D341Med (cell line): ENCODE results near the gene RAB11FIP2.

Source experiments
- DNase-seq: peaks from one replicate; pipeline ENCODE4 v3.0.0; 2012; ENCODE audit warnings: low spot score

RAB11FIP2 gene

DNA sequence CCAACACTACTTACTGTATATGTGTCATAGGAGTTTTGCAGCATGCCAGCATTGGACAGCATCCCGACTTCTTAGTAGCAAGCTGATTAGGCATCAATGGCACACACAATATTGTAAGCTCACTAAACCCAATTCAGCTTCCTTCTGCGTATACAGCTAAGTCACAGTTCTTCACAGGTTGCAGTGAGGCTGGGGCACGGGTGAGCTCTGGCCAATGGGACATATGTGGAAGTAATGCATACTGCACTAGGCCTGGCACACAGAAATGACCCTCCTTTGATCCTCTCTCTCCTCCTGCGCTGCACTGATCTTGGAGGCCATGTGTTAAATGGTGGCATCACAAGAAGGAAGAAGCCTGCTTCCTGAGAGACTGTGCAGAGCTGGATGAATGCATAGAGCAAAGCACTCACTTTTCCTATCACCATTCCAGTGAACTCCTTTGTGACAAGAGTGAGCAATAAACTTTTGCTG is 11.9 kb downstream of the RAB11FIP2 start:
- DNase-seq, result no peak

DNA sequence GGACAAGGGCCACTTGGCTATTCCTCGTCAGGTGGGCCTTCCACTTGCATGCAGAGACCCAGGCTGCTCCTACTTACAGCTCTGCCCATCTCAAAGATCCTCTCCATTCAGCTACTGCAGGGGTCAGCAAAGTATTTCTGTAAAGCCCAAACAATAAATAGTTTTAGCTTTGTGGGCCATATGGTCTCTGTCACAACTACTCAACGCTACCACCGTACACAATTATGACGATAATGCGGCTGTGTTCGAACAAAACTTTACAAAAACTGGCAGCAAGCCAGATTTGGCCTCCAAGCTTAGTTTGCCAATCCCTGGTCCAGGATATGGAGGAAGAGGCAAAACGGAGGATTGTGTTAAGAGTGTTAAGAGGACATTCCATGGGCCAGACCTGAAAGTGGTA is 12.8 kb downstream of the RAB11FIP2 start:
- DNase-seq, result no peak

DNA sequence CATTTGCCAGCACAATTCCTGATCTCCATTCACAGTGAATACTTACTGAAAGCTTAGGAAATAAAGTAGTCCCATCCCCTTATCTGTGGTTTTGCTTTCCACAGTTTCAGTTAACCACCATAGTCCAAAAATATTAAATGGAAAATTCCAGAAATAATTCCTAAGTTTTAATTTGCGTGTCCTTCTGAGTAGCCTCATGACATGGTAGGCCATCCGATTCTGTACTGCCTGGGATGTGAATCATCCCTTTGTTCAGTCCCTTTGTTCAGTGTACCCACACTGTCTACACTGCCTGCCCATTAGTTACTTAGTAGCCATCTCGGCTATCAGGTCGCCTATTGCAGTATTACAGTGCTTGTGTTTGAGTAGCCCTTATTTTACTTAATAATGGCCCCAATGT is 14.2 kb downstream of the RAB11FIP2 start:
- no peak for DNase-seq

DNA sequence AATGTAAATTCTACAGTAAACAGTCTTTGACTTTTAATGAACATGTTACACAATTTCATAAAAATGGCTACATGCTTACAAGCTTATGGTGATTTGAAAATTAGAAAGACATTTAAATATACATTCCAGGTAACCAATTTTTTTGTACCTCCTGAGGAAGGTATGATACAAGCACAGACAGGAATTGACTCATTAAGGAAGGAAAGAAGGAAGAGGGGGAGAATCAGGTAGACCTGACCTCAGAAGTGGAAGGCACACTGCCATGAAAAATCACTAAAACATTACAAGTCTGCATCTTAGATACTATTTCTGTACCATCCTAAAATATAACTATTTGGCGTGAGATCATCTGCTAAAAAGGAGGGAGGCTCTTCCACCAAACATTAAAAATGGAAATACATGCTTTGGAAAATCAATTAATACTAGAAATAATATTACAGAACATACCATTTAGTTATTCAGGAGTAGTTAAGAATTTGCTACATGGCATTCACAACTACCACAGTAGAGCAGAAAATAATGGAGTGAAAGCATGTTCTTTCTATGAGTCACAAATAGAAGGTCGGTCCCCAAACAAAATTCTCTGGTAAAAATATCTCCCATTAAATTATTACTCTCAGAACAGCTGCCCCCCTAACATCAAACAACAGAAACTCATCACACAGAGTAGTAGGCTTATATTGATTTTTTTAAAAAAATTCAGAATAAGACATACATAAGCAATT is 15.2 kb downstream of the RAB11FIP2 start:
- no peak for DNase-seq

DNA sequence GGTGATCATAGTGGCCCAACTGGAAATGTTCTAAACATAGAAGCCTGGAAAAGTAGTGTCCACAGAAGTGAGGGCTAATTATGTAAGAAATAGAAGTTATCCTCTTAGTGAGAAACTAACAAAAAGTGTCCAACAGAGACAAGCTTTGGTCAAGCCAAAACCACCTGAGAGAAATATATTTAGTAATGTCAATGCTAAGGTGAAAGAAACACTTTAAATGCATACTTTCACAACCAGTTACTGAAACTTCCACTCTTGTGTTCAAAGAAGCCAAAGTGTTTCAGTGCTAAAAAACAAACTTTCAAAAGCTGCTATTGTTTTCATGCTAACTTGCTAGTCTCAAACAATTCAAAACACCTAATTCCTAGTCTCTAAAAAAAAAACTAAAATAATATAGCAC is 18.1 kb downstream of the RAB11FIP2 start:
- DNase-seq, result no peak

DNA sequence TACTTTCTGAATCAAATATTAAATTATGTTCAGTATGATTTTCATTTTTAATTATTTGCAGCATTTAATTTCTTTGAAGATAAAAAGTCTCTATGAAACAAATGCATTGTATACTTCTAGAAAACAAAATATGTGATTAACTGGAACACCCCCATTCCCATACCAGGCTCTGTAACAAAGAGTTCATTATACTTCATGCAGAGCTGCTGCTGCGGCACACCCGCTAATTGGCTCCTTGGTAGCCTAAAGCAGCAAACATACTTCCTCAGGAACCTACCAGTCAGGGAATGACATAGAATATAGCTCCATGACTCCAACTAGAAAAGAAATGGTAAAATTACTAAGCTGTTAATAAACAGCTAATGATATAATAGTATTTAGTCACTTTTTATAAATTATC is 19.3 kb downstream of the RAB11FIP2 start:
- DNase-seq, result no peak

DNA sequence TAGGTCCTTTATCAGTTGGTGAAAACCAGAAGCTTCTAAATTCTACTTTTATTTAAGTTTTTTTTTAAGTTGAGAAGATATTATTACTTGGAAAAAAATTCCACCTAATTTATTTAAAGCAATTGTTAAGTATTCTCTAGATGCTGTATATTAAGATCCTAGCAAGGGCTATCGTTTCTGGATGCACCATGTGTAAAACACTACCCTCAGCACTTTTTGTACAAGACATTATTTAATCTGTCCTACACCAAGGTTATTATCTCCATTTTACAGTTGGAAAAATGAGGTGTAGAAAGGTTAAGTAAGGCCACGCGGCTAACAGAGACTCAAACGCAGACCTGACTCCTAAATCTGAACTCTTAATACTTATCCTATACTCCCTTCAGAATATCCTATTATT is 19.8 kb downstream of the RAB11FIP2 start:
- no peak for DNase-seq

DNA sequence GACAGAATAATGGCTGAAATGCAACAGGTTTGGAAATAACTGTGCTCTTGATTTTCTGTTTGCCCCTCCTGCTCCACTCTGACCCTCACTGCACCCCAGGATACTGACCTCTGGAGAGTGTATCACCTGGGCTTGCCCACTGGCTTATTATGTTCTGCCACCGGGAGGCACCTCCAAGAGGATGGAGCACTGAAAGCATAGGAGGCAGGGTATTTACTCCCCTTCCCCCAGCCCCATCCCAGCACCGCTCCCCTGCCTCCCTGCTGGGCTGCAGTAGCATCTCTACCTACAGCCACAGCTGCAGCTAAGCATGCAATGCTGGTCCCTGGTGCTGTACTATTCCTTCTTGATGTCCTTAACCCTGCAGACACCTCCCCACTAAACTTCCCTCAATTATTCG is 26.4 kb downstream of the RAB11FIP2 start:
- no peak for DNase-seq

DNA sequence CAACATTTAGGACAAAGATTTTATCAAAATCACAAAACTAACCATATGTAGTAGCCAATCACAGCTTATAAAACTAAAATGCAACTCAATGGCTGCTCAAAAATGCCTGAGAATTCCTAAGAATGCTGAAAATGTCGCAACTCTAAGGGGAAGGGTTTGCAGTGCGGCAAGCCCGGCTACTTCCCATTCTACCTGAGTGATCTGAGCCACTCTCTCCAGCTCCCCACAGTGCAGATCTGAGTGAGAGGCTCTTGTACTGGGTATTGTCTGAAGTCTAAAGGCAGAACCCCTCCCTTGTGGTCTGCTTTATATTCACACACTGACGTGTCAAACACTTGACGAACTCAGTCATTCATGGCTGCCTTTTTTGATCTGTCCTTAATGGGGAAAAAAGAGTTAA is 28.9 kb downstream of the RAB11FIP2 start:
- DNase-seq, result no peak

DNA sequence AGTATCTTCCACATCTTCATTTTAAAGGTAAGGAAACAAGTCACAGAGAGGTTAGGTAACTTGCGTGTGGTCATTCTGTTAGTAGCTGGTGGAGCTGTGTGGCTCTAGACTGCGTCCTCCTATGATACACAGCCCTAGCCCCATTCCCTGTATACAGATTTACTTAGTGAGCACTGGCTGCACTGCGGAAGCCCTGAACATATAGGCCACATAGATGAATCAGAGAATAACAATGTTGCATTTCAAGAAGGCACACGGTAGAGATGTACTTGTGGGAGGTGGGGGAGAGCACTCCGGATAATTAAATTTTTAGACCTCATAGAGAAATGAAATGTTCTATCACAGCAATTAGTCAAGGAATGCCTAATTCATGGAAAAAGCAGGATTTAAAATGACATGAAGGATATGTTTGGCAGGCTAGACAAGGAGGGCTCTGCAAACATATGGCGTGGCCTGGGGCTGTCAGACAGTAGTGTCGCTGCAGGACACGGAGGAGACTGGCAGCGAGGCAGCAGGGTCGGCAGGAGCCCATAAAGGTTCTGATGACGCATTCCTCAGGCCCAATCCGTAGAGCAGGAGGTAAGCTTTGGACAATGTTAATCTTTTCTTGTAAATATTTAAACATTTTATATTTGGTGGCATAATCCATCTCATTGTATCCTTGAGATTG is 29.5 kb downstream of the RAB11FIP2 start:
- no peak for DNase-seq

DNA sequence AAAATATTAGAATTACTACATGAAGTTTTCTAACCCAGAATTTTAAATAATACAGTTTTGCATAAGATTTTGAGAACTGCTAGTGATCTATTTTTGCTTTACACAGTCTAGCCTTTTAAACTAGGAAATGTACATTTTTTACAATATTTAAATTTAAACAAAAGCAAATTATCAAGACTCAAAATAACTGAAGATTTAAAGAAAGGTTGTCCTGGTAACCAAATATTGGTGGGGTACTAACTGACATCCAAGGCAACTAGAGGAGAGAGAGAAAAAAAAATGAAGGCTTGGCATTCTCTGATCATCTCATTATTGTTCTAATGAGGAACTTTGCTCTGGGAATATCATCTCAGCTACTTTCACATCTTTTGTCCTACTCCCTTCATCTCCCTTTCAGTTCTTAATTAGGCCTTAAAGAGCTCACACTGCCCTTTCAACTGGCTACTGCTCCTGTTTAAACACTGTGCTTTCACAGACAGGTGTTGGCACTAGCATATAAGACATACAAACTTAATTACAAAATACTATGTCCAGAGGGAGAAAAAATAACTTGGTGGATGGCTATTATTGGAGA is 33.7 kb downstream of the RAB11FIP2 start:
- no peak for DNase-seq

DNA sequence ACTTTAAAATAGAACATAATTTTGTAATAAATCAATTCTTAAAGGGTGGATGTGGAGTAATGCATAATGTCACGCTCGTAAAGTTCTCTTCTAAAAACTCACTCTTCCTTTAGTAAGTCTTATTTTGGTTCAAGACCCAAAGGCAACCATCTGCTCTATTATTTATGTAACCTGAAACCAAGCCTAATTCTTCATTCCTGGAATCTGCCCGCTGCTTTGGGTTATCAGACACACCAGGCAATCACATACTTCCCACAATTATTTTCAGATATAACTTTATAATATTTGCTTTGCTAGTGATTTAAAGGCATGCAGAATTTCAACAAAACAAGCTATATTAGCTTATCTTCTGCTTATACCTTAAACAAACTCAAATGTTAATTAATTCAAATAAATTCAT is 39.0 kb downstream of the RAB11FIP2 start:
- no peak for DNase-seq

DNA sequence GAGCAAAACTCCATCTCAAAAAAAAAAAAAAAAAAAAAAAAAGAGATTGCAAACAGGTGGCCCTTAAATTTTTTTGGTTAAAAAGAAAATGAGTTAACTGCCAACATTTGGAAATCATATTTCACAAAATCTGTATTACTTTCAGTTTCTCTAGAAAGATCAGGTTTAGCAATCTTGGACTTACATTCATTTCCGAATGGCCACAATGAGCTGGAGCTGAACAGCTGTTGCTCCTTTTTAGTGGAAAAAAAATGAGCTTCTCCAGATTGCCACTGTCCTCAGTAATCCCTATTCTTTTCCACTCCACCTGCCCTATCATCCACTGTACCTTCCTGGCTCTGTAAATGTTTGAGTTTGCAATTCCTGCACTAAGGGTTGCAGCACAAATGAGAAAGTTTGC is 43.6 kb downstream of the RAB11FIP2 start:
- no peak for DNase-seq

DNA sequence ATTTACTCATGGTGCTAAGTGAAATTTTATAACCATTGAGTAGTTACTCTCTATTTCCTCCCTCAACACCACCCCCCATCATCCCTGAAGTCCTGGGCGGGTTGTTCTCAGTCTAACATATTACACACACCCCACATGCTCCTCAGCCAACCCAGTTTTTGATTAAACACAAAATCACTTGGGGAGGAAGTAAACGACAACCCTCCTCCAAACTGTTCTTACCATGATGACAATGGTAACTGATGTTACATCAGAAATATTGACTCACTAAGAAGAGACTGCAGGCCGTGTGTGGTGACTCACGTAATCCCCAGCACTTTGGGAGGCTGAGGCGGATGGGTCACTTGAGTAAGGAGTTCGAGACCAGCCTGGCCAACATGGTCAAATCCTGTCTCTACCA is 44.2 kb downstream of the RAB11FIP2 start:
- no peak for DNase-seq

DNA sequence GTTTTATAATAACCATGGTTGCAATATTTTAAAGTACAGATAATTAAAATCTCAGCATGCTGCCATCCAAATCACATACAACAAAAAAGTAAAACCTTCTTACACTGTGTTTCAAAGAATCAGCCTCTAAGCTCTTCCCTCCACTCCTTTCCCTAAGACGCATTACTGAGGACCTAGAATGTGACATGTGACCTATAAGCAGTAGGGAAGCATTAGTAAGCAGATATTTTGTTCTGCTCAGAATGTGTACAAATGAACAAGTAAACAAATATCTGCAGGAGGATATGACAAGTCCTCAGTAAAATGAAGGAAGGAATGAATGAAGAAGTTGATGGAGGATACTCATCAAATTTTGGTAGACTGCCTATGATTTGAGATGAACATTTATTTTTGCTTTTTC is 49.1 kb downstream of the RAB11FIP2 start:
- DNase-seq, result no peak

DNA sequence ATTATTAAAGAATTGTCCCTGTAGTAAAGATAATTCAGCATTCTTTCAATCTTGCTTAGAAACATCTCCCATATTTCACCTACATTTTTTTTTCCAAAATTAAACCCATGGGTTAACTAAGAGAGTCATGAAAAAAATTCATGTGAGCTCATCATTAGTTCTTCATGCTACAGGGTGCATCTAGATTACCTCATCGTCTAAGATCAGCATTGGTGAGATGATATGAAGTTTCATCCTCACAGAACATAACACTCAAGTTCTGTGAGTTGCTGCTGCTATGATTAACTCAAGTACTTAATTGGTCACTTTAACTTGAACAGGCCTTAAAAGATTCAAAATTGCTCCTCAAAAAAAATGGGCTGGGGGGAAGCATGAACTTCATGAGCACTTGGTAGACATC is 50.0 kb downstream of the RAB11FIP2 start:
- no peak for DNase-seq

DNA sequence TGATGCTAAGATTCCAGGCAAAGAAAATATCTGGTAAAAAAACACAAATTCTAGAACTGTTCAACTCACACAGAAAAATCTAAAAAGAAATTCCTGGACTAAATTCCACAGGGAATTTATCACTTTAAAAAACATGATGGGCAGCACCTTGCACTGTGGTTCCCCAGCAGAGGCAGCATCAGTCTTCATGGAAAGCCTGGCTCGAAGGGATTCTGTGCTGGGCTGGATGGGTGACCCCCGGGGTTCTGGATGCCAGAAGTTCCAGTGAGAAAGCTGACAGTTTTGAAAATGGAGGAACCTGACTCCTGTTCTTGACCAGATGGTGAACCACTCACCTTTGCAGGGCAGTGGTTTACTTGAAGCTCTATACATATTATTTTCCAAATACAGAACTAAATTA is 52.0 kb downstream of the RAB11FIP2 start:
- no peak for DNase-seq

DNA sequence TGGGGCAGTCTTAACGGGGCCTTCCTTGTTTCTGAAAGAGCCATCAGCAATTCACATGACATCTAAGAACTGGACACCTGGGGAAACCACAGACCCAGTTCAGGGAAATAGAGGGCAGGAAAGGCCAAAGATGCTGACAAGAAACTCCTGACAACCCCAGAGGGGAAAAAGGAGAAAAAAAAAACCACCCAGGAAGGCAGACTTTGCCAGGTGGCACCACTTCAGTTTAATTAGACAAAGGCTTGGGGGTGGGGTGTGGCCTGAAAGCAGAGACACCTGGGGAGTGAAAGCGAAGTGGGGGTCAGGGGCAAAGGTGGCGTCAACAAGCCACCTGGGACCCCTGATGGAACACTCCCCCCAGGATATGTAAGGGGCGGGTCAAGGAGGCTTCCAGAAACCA is 53.6 kb downstream of the RAB11FIP2 start:
- no peak for DNase-seq

DNA sequence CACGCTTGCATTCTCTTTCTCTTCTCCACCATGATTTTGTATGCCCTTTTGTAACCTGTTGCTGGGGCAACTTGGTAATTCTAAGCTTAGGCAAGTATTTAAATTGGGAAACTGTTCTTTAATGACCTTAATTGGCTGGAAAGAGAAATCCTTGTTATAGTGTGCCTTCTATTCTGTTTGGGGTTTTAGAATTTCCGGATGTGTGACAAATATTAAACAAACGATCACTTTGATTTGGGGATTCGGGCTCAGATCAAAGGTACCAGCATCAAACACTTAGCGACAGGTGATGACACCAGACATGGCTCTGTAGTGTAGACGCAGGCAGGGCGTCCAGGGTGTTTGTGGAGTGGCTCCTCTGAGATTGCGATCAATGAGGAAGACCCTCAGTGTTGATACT is 55.0 kb downstream of the RAB11FIP2 start:
- DNase-seq, result no peak

DNA sequence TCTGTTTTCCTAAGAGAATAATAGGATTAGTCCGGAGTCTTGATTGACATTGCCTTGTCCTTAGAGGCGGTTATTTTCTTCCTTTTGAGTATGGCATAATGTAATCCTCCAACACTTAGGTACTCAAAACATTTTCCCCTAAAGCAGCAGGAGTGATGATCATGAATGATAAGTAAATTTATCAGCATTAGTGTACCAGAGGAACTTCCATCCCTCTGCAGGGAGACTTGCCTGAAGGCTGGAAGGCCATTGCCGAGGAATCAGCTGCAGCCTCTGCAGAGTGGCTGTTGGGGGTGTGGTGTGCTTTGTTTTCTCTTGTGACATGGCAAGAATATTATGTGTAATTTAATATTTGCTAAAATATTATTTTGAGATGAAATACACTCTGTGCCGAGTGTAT is 56.8 kb downstream of the RAB11FIP2 start:
- DNase-seq, result no peak

DNA sequence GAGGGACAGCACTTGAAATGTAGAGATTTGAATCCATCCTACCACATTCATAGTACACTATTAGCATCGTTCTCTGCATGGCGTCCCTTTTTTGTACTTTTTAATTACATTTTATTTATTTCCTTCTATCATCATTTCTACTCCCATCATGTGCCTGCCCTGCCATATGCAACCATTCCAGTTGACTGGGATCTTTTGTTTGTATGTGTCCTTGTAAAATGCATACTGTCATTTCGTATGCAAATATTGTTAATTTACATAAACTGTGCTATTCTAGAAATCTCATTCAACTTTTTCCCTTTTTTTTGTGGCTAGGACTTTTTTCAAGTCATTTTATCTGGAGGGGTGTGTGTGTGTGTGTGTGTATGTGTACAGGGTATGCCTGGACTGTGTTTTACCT is 57.9 kb downstream of the RAB11FIP2 start:
- no peak for DNase-seq

DNA sequence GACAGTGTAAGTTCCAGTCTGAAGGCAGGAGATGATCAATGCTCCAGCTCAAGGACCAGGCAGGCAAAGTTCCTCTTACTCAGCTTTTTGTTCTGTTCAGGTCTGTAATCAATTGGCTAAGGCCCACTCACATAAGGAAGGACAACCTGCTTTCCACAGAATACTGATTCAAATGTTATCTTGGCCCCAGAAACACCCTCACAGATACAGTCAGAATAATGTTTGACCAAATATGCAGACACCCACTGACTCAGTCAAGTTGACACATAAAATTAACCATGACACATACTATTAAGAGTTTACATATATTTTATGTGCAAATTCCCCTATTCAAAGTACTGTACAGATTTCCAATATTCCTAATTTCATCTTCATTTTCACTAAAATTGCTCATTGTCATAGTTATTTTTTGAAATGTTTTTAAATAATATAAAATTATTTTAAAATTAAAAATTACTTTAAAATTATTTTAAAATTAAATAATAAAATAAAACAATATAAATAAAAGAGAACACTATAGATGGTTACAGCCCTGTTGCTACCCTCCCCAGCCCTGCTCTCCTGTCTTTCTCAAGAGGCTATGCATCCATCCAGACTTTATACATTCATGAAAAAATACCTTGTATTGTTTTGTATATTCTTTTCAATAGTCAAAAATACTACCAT is 59.4 kb downstream of the RAB11FIP2 start:
- no peak for DNase-seq

DNA sequence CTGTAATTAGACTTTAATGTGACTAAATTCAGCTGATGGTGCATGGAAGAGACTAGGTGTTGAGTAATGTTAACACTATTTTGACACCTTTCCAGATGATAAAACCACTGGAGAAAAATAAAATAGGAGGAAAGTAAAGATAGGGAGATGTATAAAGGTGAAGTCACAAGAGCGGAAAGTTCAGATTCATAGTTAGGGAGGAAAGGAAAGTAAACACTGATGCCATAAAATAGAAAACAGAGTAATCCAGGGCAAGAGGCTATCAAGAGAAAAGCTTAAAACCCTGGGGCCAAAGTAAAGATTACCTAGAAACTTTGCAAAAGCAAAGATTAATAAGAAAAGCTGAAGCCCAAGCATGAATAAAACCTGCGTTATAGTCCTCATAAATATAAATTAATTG is 62.8 kb downstream of the RAB11FIP2 start:
- DNase-seq, result no peak
